ENCODE results near the gene ZFC3H1.

- TF ChIP-seq CTCF (IDR thresholded peaks at IDR 0.05) (no peak), POLR2A (IDR thresholded peaks at IDR 0.05) (no peak)
Measured at GRCh38 chr12:71656740-71657139, 6.9 kb downstream of the ZFC3H1 start.
